ENCODE measurements around the gene GTF3C5.
"Not testable (repeated sequence)": the region's sequence is repeated elsewhere in the genome, so short reads cannot be mapped to it uniquely, and the experiment has no call there.

GTF3C5 gene

GRCh38 chr9:133073086-133074014, 42.6 kb downstream of the GTF3C5 start:
- DNase-seq, result no peak

DNA sequence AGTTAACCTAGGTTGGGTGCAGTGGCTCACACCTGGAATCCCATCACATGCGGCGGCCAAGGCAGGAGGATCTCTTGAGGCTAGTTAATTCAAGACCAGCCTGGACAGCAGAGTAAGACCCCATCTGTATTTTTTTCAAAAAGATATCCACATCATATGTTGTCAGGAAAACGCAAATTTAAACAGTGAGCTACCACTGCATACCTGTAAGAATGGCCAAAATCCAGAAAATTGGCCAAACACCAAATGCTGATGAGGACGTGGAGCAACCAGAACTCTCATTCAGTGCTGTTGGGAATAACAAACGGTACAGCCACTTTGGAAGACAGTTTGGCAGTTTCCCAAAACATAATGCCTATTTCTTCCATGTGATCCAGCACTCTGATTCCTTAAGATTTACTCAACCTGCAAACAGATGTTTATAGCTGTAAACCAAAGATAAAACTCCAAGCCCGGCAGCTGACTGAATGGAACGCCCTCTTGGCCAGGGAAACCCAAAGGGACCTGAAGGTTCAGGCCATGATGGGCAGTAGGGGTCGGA, 43.4 kb downstream of the GTF3C5 start:
- DNase-seq, result no peak

GRCh38 chr9:133075925-133076630, 45.3 kb downstream of the GTF3C5 start:
- DNase-seq, result no peak

GRCh38 chr9:133076691-133077090, 45.9 kb downstream of the GTF3C5 start:
- DNase-seq, result no peak

DNA sequence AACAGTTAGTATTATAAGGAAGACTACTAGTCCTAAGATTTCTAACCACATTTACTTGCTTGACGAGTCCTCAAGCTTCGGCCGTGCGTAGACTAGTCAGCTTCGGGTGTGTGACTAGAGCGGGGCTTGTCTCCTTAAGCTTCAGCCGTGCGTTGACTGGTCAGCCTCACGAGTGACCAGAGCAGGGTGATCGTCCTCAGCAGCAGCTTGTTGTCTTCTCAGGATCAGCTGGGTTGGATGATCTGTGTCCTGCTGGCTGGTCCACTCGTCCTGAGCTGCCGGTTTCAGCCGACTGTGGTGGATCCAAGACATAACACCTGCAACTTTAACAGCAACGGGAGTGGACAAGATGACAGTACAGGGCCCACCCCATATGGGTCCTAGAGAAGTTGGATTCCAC, 47.7 kb downstream of the GTF3C5 start:
- DNase-seq, result no peak

DNA sequence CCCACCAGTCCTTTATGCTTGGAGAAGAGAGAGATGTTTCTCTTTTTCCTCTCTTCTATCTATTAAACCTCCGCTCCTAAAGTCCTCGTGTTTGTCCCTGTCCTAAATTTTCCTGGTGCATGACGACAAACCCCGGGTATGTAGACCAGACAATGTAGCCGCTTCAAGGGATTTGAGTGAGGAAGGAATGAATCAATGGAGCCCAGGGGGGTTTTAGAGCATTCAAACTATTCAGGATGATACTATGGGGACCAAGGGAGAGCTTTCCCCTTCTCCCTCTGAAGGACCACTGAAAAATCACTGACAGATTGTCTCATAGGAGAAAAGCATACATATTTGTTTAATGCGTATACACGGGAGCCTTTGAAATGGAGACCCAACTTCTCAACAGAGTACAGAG, 49.4 kb downstream of the GTF3C5 start:
- DNase-seq, result no peak

- DNase-seq, result not testable (repeated sequence)
Observed at GRCh38 chr9:133080786-133081779, 50.3 kb downstream of the GTF3C5 start.

GRCh38 chr9:133081957-133082644, 51.3 kb downstream of the GTF3C5 start:
- not testable (repeated sequence) for DNase-seq

GRCh38 chr9:133083688-133084087, 52.9 kb downstream of the GTF3C5 start:
- not testable (repeated sequence) for DNase-seq

GRCh38 chr9:133086212-133086860, 55.5 kb downstream of the GTF3C5 start:
- not testable (repeated sequence) for DNase-seq

- no peak for DNase-seq
Observed at GRCh38 chr9:133086894-133087293, 56.1 kb downstream of the GTF3C5 start.

GRCh38 chr9:133087429-133088145, 56.8 kb downstream of the GTF3C5 start:
- no peak for DNase-seq

DNA sequence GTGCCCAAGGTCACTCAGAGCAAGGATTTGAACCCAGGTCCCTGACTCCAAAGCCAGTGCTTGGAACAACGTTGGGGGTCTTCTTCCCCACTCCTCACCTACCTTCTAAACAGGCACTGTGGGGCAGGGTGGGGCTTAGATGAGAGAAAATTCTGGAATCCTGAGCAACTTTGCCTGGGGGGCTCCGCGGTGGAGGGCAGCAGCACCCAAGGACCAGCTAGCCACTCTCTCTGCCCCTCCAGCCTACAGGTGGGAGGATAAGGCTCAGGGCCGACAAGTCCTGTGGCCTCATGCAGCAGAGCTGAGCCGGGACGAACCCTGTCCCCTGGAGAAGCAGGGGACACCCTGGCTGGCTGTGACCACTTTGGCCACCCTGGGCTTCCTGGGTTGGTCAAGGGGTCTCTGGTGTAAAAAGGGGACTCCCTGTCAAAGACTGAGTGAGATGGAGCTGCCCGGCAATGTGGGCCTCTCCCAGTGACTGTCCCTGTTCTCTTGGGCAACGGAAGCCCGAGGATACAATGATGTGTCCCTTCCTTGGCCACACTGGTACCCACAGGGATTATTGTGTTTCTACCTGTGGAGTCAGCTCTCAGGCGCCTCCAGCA, 57.5 kb downstream of the GTF3C5 start:
- DNase-seq, result no peak

- DNase-seq, result no peak
Observed at GRCh38 chr9:133088756-133089155, 58.0 kb downstream of the GTF3C5 start.

- DNase-seq, result no peak
Observed at GRCh38 chr9:133089271-133089671, 58.5 kb downstream of the GTF3C5 start.

GRCh38 chr9:133090187-133090586, 59.4 kb downstream of the GTF3C5 start:
- DNase-seq, result no peak

- DNase-seq, result no peak
Observed at GRCh38 chr9:133090752-133091385, 60.1 kb downstream of the GTF3C5 start.

- not testable (repeated sequence) for DNase-seq
Observed at GRCh38 chr9:133094351-133094750, 63.6 kb downstream of the GTF3C5 start.

DNA sequence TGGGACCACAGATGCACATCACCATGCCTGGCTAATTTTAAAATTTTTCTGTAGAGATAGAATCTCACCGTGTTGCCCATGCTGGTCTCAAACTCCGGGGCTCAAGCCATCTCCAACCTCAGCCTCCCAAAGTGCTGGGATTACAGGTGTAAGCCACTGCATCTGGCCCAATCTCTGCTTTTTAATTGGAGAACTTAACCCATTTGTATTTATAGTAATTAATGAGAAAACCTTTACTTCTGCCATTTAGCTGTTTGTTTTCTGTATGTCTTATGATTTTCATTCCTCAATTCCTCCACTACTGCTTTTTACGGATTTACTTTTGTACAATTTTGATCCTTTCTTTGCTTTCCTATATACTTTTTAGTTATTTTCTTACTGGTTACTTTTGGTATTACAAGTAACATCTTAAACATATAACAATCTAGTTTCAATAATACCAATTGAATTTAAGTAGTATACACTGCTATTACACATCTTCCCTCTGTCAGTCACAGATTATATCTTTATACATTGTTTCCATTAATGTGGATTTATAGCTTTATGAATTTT, 64.1 kb downstream of the GTF3C5 start:
- DNase-seq, result no peak

All from NCI-H1930 (cell line).